ENCODE results near the gene MOK. TPM values are rescaled to one million over a fixed set of nuclear protein-coding genes. Genes with fewer than 3 reads are reported as not detected.

Gene MOK
- total RNA-seq, 1 donor from 2014 or later = 18.2 TPM

- Mint-ChIP-seq H3K27me3 (ENCODE audit: low read depth) (no peaks in the 10 kb centered on the region), H3K27ac (ENCODE audit: unreplicated experiment) (no peak overlapping the region), H3K36me3 (ENCODE audit: low read depth) (peaks cover 9% of the 10 kb centered on the region), H3K4me1 (no peaks in the 10 kb centered on the region), H3K9me3 (no peaks in the 10 kb centered on the region), H3K4me3 (no peak overlapping the region)
- no peak for DNase-seq (ENCODE audit: low read depth, low spot score)
- TF ChIP-seq CTCF (conservative IDR thresholded peaks at IDR 0.05) = no peak
These were observed 41.7 kb upstream of the MOK start for GRCh38 chr14:102346645-102347044.

GRCh38 chr14:102345232-102345631 lies 40.3 kb upstream of the MOK start:
- DNase-seq (ENCODE audit: low read depth, low spot score) = no peak
- Mint-ChIP-seq H3K27ac (ENCODE audit: unreplicated experiment) (no peak overlapping the region), H3K36me3 (ENCODE audit: low read depth) (peaks cover 10% of the 10 kb centered on the region), H3K4me1 (no peaks in the 10 kb centered on the region), H3K27me3 (ENCODE audit: low read depth) (no peaks in the 10 kb centered on the region), H3K9me3 (no peaks in the 10 kb centered on the region), H3K4me3 (no peak overlapping the region)
- no peak for TF ChIP-seq CTCF (conservative IDR thresholded peaks at IDR 0.05)

GRCh38 chr14:102344485-102344884 lies 39.5 kb upstream of the MOK start:
- H3K27me3 Mint-ChIP-seq (ENCODE audit: low read depth) = no peaks in the 10 kb centered on the region
- peaks cover 10% of the 10 kb centered on the region for H3K36me3 Mint-ChIP-seq (ENCODE audit: low read depth)
- TF ChIP-seq CTCF (conservative IDR thresholded peaks at IDR 0.05) = no peak
- H3K4me3 Mint-ChIP-seq = no peak overlapping the region
- no peaks in the 10 kb centered on the region for H3K9me3 Mint-ChIP-seq
- H3K27ac Mint-ChIP-seq (ENCODE audit: unreplicated experiment) = peak overlapping the region; percentile 38
- H3K4me1 Mint-ChIP-seq = no peaks in the 10 kb centered on the region
- no peak for DNase-seq (ENCODE audit: low read depth, low spot score)

- no peak overlapping the region for H3K27ac Mint-ChIP-seq (ENCODE audit: unreplicated experiment)
- no peak for TF ChIP-seq CTCF (conservative IDR thresholded peaks at IDR 0.05)
- peaks cover 10% of the 10 kb centered on the region for H3K36me3 Mint-ChIP-seq (ENCODE audit: low read depth)
- DNase-seq (ENCODE audit: low read depth, low spot score) = no peak
- H3K9me3 Mint-ChIP-seq = no peaks in the 10 kb centered on the region
- H3K4me3 Mint-ChIP-seq = no peak overlapping the region
- H3K27me3 Mint-ChIP-seq (ENCODE audit: low read depth) = no peaks in the 10 kb centered on the region
- no peaks in the 10 kb centered on the region for H3K4me1 Mint-ChIP-seq
These were observed 39.1 kb upstream of the MOK start for GRCh38 chr14:102344084-102344483.

GRCh38 chr14:102342238-102342637 lies 37.3 kb upstream of the MOK start:
- Mint-ChIP-seq H3K4me1 (no peaks in the 10 kb centered on the region), H3K4me3 (no peak overlapping the region), H3K9me3 (no peaks in the 10 kb centered on the region), H3K27ac (ENCODE audit: unreplicated experiment) (no peak overlapping the region), H3K27me3 (ENCODE audit: low read depth) (no peaks in the 10 kb centered on the region), H3K36me3 (ENCODE audit: low read depth) (peaks cover 5% of the 10 kb centered on the region)
- no peak for DNase-seq (ENCODE audit: low read depth, low spot score)
- TF ChIP-seq CTCF (conservative IDR thresholded peaks at IDR 0.05) = no peak

- Mint-ChIP-seq H3K9me3 (no peaks in the 10 kb centered on the region), H3K36me3 (ENCODE audit: low read depth) (peaks cover 5% of the 10 kb centered on the region), H3K4me3 (no peak overlapping the region), H3K27ac (ENCODE audit: unreplicated experiment) (no peak overlapping the region), H3K4me1 (no peaks in the 10 kb centered on the region), H3K27me3 (ENCODE audit: low read depth) (no peaks in the 10 kb centered on the region)
- TF ChIP-seq CTCF (conservative IDR thresholded peaks at IDR 0.05) = no peak
- no peak for DNase-seq (ENCODE audit: low read depth, low spot score)
These were observed 36.6 kb upstream of the MOK start for GRCh38 chr14:102341566-102341965.

Measured in neural crest cell (in vitro differentiated cells).